ENCODE data around the gene CABLES1. TPM values are rescaled to one million over a fixed set of nuclear protein-coding genes. Genes with fewer than 3 reads are reported as not detected.

The CABLES1 gene
- total RNA-seq, 2 experiments from 2014 or later: not detected

DNA sequence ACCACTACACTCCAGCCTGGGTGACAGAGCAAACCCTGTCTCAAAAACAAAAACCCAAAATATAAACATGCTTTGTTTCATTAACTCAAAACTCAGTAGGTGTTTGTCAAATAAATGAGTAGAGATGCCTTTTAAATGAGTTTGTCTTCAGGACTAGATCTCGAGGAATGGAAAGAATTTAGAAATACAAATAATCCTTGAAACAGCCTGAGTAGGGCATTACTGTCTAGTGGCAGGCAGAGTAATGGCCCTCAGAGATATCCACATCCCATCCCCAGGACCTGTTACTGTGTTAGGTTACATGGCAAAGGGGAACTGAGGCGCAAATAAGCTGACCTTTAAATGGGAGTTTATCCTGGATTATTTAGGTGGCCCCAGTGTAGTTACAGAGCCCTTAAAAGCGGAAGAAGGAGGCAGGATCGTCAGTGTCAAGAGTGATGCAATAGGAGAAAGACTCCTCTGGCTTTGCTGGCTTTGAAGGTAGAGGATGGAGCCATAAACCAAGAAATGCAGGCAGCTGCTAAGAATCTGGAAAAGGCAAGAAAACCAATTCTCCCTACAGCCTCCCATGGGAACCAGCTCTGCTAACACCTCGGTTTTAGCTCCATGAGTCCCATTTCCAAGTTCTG, 63.0 kb downstream of the CABLES1 start:
- ATAC-seq (ENCODE audit: poor library complexity) (no peak), DNase-seq (no peak)
- H3K36me3 Mint-ChIP-seq (ENCODE audit: low read depth): no peaks in the 10 kb centered on the region
- H3K4me3 ChIP-seq (ENCODE audit: low read length): no peak overlapping the region
- H3K4me1 ChIP-seq (ENCODE audit: insufficient read depth, low read length): peaks cover 3% of the 10 kb centered on the region
- intact Hi-C loops (cut with DNase I, micrococcal nuclease): no loop called here
- H3K36me3 ChIP-seq (ENCODE audit: insufficient read depth, low read length): no peaks in the 10 kb centered on the region
- no peaks in the 10 kb centered on the region for H3K9me3 ChIP-seq (ENCODE audit: control insufficient read depth in 1 of 2, insufficient read depth in 1 of 2, low read length in 2 of 2)
- H3K27me3 Mint-ChIP-seq: peaks cover 3% of the 10 kb centered on the region
- peaks cover 5% of the 10 kb centered on the region for H3K4me1 Mint-ChIP-seq (ENCODE audit: low read depth)
- H3K27ac Mint-ChIP-seq: no peak overlapping the region
- POLR2A ChIA-PET: no interaction called here
- H3K27ac ChIP-seq (ENCODE audit: low read depth in 1 of 2, low read length in 2 of 2): no peak overlapping the region
- H3K4me3 Mint-ChIP-seq: no peak overlapping the region
- no peaks in the 10 kb centered on the region for H3K9me3 Mint-ChIP-seq
- H3K27me3 ChIP-seq (ENCODE audit: control insufficient read depth in 1 of 2, insufficient read depth in 2 of 2, low read length in 2 of 2): no peaks in the 10 kb centered on the region
- CTCF ChIA-PET: no interaction called here
- TF ChIP-seq, protein P1, sequence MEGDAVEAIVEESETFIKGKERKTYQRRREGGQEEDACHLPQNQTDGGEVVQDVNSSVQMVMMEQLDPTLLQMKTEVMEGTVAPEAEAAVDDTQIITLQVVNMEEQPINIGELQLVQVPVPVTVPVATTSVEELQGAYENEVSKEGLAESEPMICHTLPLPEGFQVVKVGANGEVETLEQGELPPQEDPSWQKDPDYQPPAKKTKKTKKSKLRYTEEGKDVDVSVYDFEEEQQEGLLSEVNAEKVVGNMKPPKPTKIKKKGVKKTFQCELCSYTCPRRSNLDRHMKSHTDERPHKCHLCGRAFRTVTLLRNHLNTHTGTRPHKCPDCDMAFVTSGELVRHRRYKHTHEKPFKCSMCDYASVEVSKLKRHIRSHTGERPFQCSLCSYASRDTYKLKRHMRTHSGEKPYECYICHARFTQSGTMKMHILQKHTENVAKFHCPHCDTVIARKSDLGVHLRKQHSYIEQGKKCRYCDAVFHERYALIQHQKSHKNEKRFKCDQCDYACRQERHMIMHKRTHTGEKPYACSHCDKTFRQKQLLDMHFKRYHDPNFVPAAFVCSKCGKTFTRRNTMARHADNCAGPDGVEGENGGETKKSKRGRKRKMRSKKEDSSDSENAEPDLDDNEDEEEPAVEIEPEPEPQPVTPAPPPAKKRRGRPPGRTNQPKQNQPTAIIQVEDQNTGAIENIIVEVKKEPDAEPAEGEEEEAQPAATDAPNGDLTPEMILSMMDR (IDR thresholded peaks at IDR 0.05): no peak

GRCh38 chr18:23200756-23201155, 65.5 kb downstream of the CABLES1 start:
- H3K36me3 Mint-ChIP-seq (ENCODE audit: low read depth): no peaks in the 10 kb centered on the region
- H3K4me1 Mint-ChIP-seq (ENCODE audit: low read depth): peaks cover 5% of the 10 kb centered on the region
- DNase-seq: no peak
- H3K9me3 Mint-ChIP-seq: no peaks in the 10 kb centered on the region
- POLR2A ChIA-PET: no interaction called here
- TF ChIP-seq, protein P1 (IDR thresholded peaks at IDR 0.05): no peak
- no peak overlapping the region for H3K4me3 ChIP-seq (ENCODE audit: low read length)
- H3K27me3 Mint-ChIP-seq: peaks cover 3% of the 10 kb centered on the region
- no peak overlapping the region for H3K27ac ChIP-seq (ENCODE audit: low read depth in 1 of 2, low read length in 2 of 2)
- intact Hi-C loops (cut with DNase I, micrococcal nuclease): no loop called here
- CTCF ChIA-PET: no interaction called here
- H3K4me1 ChIP-seq (ENCODE audit: insufficient read depth, low read length): peaks cover 3% of the 10 kb centered on the region
- no peaks in the 10 kb centered on the region for H3K36me3 ChIP-seq (ENCODE audit: insufficient read depth, low read length)
- H3K27ac Mint-ChIP-seq: no peak overlapping the region
- H3K27me3 ChIP-seq (ENCODE audit: control insufficient read depth in 1 of 2, insufficient read depth in 2 of 2, low read length in 2 of 2): no peaks in the 10 kb centered on the region
- ATAC-seq (ENCODE audit: poor library complexity): no peak
- no peak overlapping the region for H3K4me3 Mint-ChIP-seq
- H3K9me3 ChIP-seq (ENCODE audit: control insufficient read depth in 1 of 2, insufficient read depth in 1 of 2, low read length in 2 of 2): no peaks in the 10 kb centered on the region

DNA sequence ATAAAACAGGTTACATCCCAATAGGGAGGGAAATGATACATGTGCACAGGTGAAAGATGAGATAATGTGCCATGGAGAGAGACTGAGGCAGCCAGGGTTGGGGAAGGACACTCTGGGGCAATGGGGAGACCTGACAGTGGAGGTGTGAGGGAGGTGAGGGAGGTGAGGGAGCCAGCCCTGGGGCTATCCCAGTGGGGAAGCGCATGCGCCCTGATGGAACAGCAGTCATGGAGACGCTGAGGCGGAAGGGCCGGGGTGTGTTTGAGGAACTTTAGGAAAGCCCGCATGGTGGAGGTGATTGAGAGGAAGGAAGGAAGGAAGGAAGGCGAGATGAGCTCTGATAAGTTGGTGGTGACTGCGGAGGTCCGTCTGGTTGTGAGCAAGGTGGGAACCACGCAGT, 66.5 kb downstream of the CABLES1 start:
- no peak for DNase-seq
- CTCF ChIA-PET: no interaction called here
- intact Hi-C loops (cut with DNase I, micrococcal nuclease): no loop called here

More for the DNA sequence above, 66.5 kb downstream of the CABLES1 start:
- Mint-ChIP-seq H3K4me1 (ENCODE audit: low read depth) (peaks cover 5% of the 10 kb centered on the region), H3K4me3 (no peak overlapping the region), H3K36me3 (ENCODE audit: low read depth) (no peaks in the 10 kb centered on the region), H3K27me3 (peaks cover 3% of the 10 kb centered on the region), H3K27ac (no peak overlapping the region), H3K9me3 (no peaks in the 10 kb centered on the region)
- Histone ChIP-seq H3K9me3 (ENCODE audit: control insufficient read depth in 1 of 2, insufficient read depth in 1 of 2, low read length in 2 of 2) (no peaks in the 10 kb centered on the region), H3K36me3 (ENCODE audit: insufficient read depth, low read length) (no peaks in the 10 kb centered on the region), H3K4me1 (ENCODE audit: insufficient read depth, low read length) (peaks cover 3% of the 10 kb centered on the region), H3K4me3 (ENCODE audit: low read length) (no peak overlapping the region), H3K27ac (ENCODE audit: low read depth in 1 of 2, low read length in 2 of 2) (no peak overlapping the region), H3K27me3 (ENCODE audit: control insufficient read depth in 1 of 2, insufficient read depth in 2 of 2, low read length in 2 of 2) (no peaks in the 10 kb centered on the region)
- no peak for ATAC-seq (ENCODE audit: poor library complexity)
- POLR2A ChIA-PET: no interaction called here
- TF ChIP-seq, protein P1 (IDR thresholded peaks at IDR 0.05): no peak
